B cell (primary cell): ENCODE data around the gene AVEN. TPM values are rescaled to one million over a fixed set of nuclear protein-coding genes. Genes with fewer than 3 reads are reported as not detected.

Source experiments
- ATAC-seq: fragments of 200-7000 bp; cut with Tn5 transposase; one replicate; pipeline ENCODE4 v1.10.0; 2021; ENCODE audit warnings: low read depth, mild to moderate bottlenecking, moderate number of reproducible peaks, moderate library complexity
- CTCF ChIA-PET: fragments of 350-600 bp; sonication (Branson Sonifier 250); formaldehyde crosslinking; loops from one replicate; lab custom pipeline; 2021; ENCODE audit warnings: antibody characterized with exemption, inconsistent platforms; lab: Charles Lee
- POLR2A ChIA-PET: fragments of 350-600 bp; sonication (Branson Sonifier 250); formaldehyde crosslinking; loops from one replicate; lab custom pipeline; 2021; ENCODE audit warnings: antibody characterized with exemption; lab: Charles Lee
- DNase-seq: peaks from one replicate; pipeline ENCODE4 v3.0.0; 2013
- H2AFZ ChIP-seq: 2 replicates; pipeline ENCODE4 v1.6.1; 2012; ENCODE audit warnings: mild to moderate bottlenecking, low read depth, low read length; ENCODE audit not compliant: insufficient read depth, poor library complexity, severe bottlenecking
- H3K27ac ChIP-seq, 2 donors: 1 replicate in 1 of 2; 2 replicates in 1 of 2; pipeline ENCODE4 v1.5.1; 2012 to 2013; ENCODE audit warnings: low read length in 2 of 2, mild to moderate bottlenecking in 2 of 2, moderate library complexity in 1 of 2
- H3K27me3 ChIP-seq, 4 experiments: fragments of 200-600 bp in 1 of 4; sonication (generic) in 1 of 4; replicated peaks in 1 of 4; 1 replicate in 2 of 4; 2 replicates in 2 of 4; pipeline versions ENCODE4 v1.6.1 to v1.7.0; 2013 to 2016; ENCODE audit warnings: low read length in 3 of 4, mild to moderate bottlenecking in 2 of 4, mixed read lengths in 1 of 4, moderate library complexity in 1 of 4; ENCODE audit not compliant: insufficient read depth in 4 of 4, control insufficient read depth in 3 of 4; ENCODE audit errors: control extremely low read depth in 1 of 4
- H3K36me3 ChIP-seq, 2 experiments: replicated peaks in 1 of 2; 1 replicate in 1 of 2; 2 replicates in 1 of 2; pipeline versions ENCODE4 v1.6.1 to v1.7.1; 2013; ENCODE audit warnings: low read length in 1 of 2; ENCODE audit not compliant: insufficient read depth in 2 of 2, control insufficient read depth in 1 of 2; ENCODE audit errors: control extremely low read depth in 1 of 2, extremely low read depth in 1 of 2
- H3K4me1 ChIP-seq, 2 donors: fragments of 200-600 bp in 1 of 2; sonication (generic) in 1 of 2; 1 replicate in 1 of 2; 2 replicates in 1 of 2; pipeline versions ENCODE4 v1.5.1 to v1.6.1; 2013 to 2017; ENCODE audit warnings: low read length in 2 of 2; ENCODE audit not compliant: control insufficient read depth in 2 of 2, insufficient read depth in 2 of 2
- H3K4me2 ChIP-seq: replicated peaks from 2 replicates; pipeline ENCODE3; 2012; ENCODE audit warnings: mild to moderate bottlenecking, low read depth, low read length; ENCODE audit not compliant: poor library complexity, severe bottlenecking
- H3K4me3 ChIP-seq, 5 experiments: fragments of 200-600 bp in 1 of 5; sonication (generic) in 1 of 5; 1 replicate in 3 of 5; 2 replicates in 2 of 5; pipeline versions ENCODE4 v1.5.1 to v1.7.0; 2011 to 2016; ENCODE audit warnings: low read length in 4 of 5, mild to moderate bottlenecking in 4 of 5, low read depth in 2 of 5, control low read depth in 1 of 5, moderate library complexity in 1 of 5; ENCODE audit not compliant: insufficient read depth in 1 of 5; ENCODE audit errors: control extremely low read depth in 1 of 5, extremely low read depth in 1 of 5
- H3K79me2 ChIP-seq: fragments of 200-600 bp; sonication (generic); one replicate; pipeline ENCODE4 v1.6.0; 2016; ENCODE audit warnings: low read length; ENCODE audit not compliant: control insufficient read depth, insufficient read depth
- H3K9ac ChIP-seq: fragments of 200-600 bp; sonication (generic); 2 replicates; pipeline ENCODE4 v1.6.1; 2017; ENCODE audit warnings: mild to moderate bottlenecking, low read length, moderate library complexity
- H3K9me3 ChIP-seq, 3 donors: one replicate each; pipeline versions ENCODE4 v1.6.1 to v1.7.1; 2013; ENCODE audit warnings: low read length in 2 of 3; ENCODE audit not compliant: control insufficient read depth in 2 of 3, insufficient read depth in 1 of 3; ENCODE audit errors: control extremely low read depth in 1 of 3
- H4K20me1 ChIP-seq: 2 replicates; pipeline ENCODE4 v1.6.0; 2012; ENCODE audit warnings: mild to moderate bottlenecking, low read length; ENCODE audit not compliant: insufficient read depth, control insufficient read depth, poor library complexity, severe bottlenecking
- H3K27ac Mint-ChIP-seq: one replicate; pipeline ENCODE4 v1.8.0; 2021; ENCODE audit warnings: mixed read lengths
- H3K27me3 Mint-ChIP-seq: one replicate; pipeline ENCODE4 v1.8.0; 2021; ENCODE audit warnings: mixed read lengths
- H3K4me1 Mint-ChIP-seq: one replicate; pipeline ENCODE4 v1.8.0; 2021; ENCODE audit warnings: mixed read lengths
- H3K4me3 Mint-ChIP-seq: one replicate; pipeline ENCODE4 v1.8.0; 2021; ENCODE audit warnings: mixed read lengths
- H3K9me3 Mint-ChIP-seq: one replicate; pipeline ENCODE4 v1.8.0; 2022; ENCODE audit warnings: mixed read lengths; ENCODE audit not compliant: insufficient read depth
- EZH2 ChIP-seq: IDR thresholded peaks from 2 replicates; pipeline ENCODE4 v1.6.1; 2012; ENCODE audit warnings: borderline replicate concordance, low read depth, mild to moderate bottlenecking, moderate library complexity, low read length; ENCODE audit not compliant: insufficient read depth, poor library complexity, severe bottlenecking
- WGBS: methylation state at CpG from one replicate; pipeline ENCODE4 v1.1.5; 2013; ENCODE audit warnings: missing lambda C conversion rate; ENCODE audit not compliant: insufficient coverage; 5-methylcytosine and 5-hydroxymethylcytosine counted together
- intact Hi-C: fragments of 100-400 bp; cut with micrococcal nuclease; formaldehyde crosslinking; loops from one replicate; pipeline ENCODE4 v1.10.0; 2022
- polyA plus RNA-seq: library from polyadenylated mRNA; depleted of rRNA; stranded (reverse); fragments of >200 nt; gene quantifications from 2 replicates; pipeline ENCODE4 v1.2.3, GENCODE V29; 2012
- total RNA-seq, 2 donors: library from RNA; stranded (reverse); fragments of 120-200 nt in 1 of 2; gene quantifications; 1 replicate in 1 of 2; 2 replicates in 1 of 2; pipeline versions ENCODE4 v1.2.3 to v1.2.4, GENCODE V29; 2013 to 2022
- TF ChIP-seq, protein P1 (sequence below): fragments of 200-600 bp; IDR thresholded peaks from one replicate; pipeline ENCODE4 v1.8.0; 2022; ENCODE audit warnings: antibody characterized with exemption, mild to moderate bottlenecking

Gene AVEN
- total and polyA plus RNA-seq, 2 donors (not counting 1 experiment from before 2014, with no cell fraction given): 1.8 to 8.2 TPM

DNA sequence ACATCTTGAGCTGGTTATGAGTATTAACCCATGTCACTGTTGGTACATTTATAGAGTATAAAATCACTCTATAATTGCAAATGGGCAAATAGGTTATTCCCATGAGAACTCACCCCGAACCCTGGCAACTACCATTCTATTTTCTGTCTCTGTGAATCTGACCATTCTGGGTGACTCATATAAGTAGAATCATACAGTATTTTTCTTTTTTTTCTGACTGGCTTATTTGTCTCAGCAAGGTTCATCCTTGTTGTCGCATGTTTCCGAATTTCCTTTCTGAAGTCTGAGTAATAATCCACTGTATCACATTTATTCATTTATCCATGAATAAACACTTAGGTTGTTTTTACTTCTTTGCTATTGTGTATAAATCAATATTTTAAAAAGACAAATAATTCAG lies 130.6 kb downstream of the AVEN start:
- no peaks in the 10 kb centered on the region for H4K20me1 ChIP-seq
- ChIA-PET CTCF (no interaction called here), POLR2A (no interaction called here)
- H3K4me3 ChIP-seq: no peak overlapping the region
- H3K27ac ChIP-seq: no peak overlapping the region
- Mint-ChIP-seq H3K27me3 (no peaks in the 10 kb centered on the region), H3K27ac (no peak overlapping the region), H3K4me3 (no peak overlapping the region), H3K9me3 (no peaks in the 10 kb centered on the region), H3K4me1 (peaks cover 5% of the 10 kb centered on the region)
- H3K79me2 ChIP-seq: no peaks in the 10 kb centered on the region
- H3K36me3 ChIP-seq: no peaks in the 10 kb centered on the region
- no peaks in the 10 kb centered on the region for H3K9me3 ChIP-seq
- H3K9ac ChIP-seq: no peak overlapping the region
- ATAC-seq (no peak), DNase-seq (no peak)
- no peak overlapping the region for H2AFZ ChIP-seq
- intact Hi-C loops: no loop called here
- TF ChIP-seq, protein P1, sequence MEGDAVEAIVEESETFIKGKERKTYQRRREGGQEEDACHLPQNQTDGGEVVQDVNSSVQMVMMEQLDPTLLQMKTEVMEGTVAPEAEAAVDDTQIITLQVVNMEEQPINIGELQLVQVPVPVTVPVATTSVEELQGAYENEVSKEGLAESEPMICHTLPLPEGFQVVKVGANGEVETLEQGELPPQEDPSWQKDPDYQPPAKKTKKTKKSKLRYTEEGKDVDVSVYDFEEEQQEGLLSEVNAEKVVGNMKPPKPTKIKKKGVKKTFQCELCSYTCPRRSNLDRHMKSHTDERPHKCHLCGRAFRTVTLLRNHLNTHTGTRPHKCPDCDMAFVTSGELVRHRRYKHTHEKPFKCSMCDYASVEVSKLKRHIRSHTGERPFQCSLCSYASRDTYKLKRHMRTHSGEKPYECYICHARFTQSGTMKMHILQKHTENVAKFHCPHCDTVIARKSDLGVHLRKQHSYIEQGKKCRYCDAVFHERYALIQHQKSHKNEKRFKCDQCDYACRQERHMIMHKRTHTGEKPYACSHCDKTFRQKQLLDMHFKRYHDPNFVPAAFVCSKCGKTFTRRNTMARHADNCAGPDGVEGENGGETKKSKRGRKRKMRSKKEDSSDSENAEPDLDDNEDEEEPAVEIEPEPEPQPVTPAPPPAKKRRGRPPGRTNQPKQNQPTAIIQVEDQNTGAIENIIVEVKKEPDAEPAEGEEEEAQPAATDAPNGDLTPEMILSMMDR: no peak
- TF ChIP-seq EZH2: no peak
- no peaks in the 10 kb centered on the region for H3K4me1 ChIP-seq
- H3K4me2 ChIP-seq: no peak overlapping the region
- H3K27me3 ChIP-seq: no peaks in the 10 kb centered on the region
- no CpG with 5 or more reads among the region's 3 CpGs for WGBS

DNA sequence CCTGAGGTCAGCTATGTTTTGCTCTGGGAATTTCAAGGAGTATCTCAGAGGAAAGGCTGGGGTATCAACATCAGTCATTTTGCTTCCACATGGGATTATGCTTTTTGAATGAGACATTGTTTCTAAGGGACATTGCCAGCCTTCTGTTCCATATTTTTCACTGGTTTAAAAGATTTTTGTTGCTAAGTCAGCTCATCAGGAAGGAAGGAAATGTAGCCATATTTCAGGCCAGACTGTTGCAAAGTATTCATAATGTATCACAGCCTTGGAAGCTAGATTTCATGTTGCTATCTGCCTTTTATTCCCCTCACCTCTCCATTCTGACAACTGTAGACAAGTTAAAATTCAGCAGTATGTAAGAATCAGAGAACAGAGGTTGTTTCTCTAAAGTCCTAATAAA lies 131.7 kb downstream of the AVEN start:
- intact Hi-C loops: no loop called here
- no peaks in the 10 kb centered on the region for H4K20me1 ChIP-seq
- TF ChIP-seq, protein P1: no peak
- TF ChIP-seq EZH2: no peak
- ATAC-seq: no peak
- no peaks in the 10 kb centered on the region for H3K79me2 ChIP-seq
- no peaks in the 10 kb centered on the region for H3K4me1 ChIP-seq
- no peak overlapping the region for H3K4me3 ChIP-seq
- H3K36me3 ChIP-seq: no peaks in the 10 kb centered on the region
- no peak overlapping the region for H3K9ac ChIP-seq
- peaks cover 5% of the 10 kb centered on the region for H3K4me1 Mint-ChIP-seq
- no peak for DNase-seq
- no peak overlapping the region for H2AFZ ChIP-seq
- no peak overlapping the region for H3K4me2 ChIP-seq
- ChIA-PET POLR2A (no interaction called here), CTCF (no interaction called here)
- no peaks in the 10 kb centered on the region for H3K9me3 ChIP-seq
- H3K27ac Mint-ChIP-seq: no peak overlapping the region
- H3K4me3 Mint-ChIP-seq: no peak overlapping the region
- H3K9me3 Mint-ChIP-seq: no peaks in the 10 kb centered on the region
- no peak overlapping the region for H3K27ac ChIP-seq
- H3K27me3 Mint-ChIP-seq: no peaks in the 10 kb centered on the region
- no peaks in the 10 kb centered on the region for H3K27me3 ChIP-seq
